ENCODE data around the gene DLGAP4. TPM values are rescaled to one million over a fixed set of nuclear protein-coding genes. Genes with fewer than 3 reads are reported as not detected.

Gene DLGAP4
- total and polyA plus RNA-seq, 2 of the 13 experiments (the other 11 are each of a cell fraction or from before 2014, with no cell fraction given): 15.2 to 26.7 TPM

- TF ChIP-seq SAFB2 (CRISPR knock-in tag; IDR thresholded peaks at IDR 0.05; ENCODE audit: borderline replicate concordance, low read depth) (peak; percentile 57), ZNF670 (CRISPR knock-in tag; IDR thresholded peaks at IDR 0.05; ENCODE audit: borderline replicate concordance) (0 out of 2 replicates have a peak, but pooled peaks have one; percentile 6), ZNF609 (CRISPR knock-in tag; IDR thresholded peaks at IDR 0.05; ENCODE audit: borderline replicate concordance) (peak; percentile 43; the same call in 1 of the 2 replicates), ERF (CRISPR knock-in tag; IDR thresholded peaks at IDR 0.05) (peak; percentile 45; the same call in 1 of the 2 replicates), PRDM10 (CRISPR knock-in tag; IDR thresholded peaks at IDR 0.05; ENCODE audit: low read depth) (peak; percentile 67; the same call in 1 of the 2 replicates), ARID2 (CRISPR knock-in tag; IDR thresholded peaks at IDR 0.05; ENCODE audit: borderline replicate concordance) (no peak), STAG1 (CRISPR knock-in tag; IDR thresholded peaks at IDR 0.05) (peak; percentile 7; the same call in 1 of the 2 replicates), HNF1A (IDR thresholded peaks at IDR 0.05; ENCODE audit: low read depth) (no peak), HNF1A (CRISPR knock-in tag; IDR thresholded peaks at IDR 0.05; ENCODE audit: borderline replicate concordance) (0 out of 2 replicates have a peak, but pooled peaks have one; percentile 25)
Observed at GRCh38 chr20:36571564-36572504, 265.7 kb downstream of the DLGAP4 start (continued).

Measured in HepG2 (cell line).